Lower leg skin (tissue), 4 donors: ENCODE results near the gene RAD51AP2. TPM values are rescaled to one million over a fixed set of nuclear protein-coding genes. Genes with fewer than 3 reads are reported as not detected.
"Not testable (repeated sequence)": the region's sequence is repeated elsewhere in the genome, so short reads cannot be mapped to it uniquely, and the experiment has no call there.

Experiments used
- DNase-seq, 2 donors: peaks; one replicate each; pipeline ENCODE4 v3.0.0-alpha.2; 2019; ENCODE audit warnings: low spot score in 2 of 2
- H3K4me3 ChIP-seq: fragments of 200-600 bp; sonication (generic); 2 replicates; pipeline ENCODE4 v1.5.1; 2017; ENCODE audit warnings: mild to moderate bottlenecking, low read depth; ENCODE audit not compliant: poor library complexity, severe bottlenecking
- CTCF ChIP-seq, 3 donors: fragments of 450-650 bp; IDR thresholded peaks; one replicate each; pipeline ENCODE4 v1.5.1; 2016; ENCODE audit warnings: antibody characterized with exemption in 3 of 3, mild to moderate bottlenecking in 3 of 3, moderate library complexity in 2 of 3
- POLR2A ChIP-seq, 2 donors: fragments of 450-650 bp; IDR thresholded peaks; one replicate each; pipeline ENCODE4 v1.6.1; 2016 to 2017; ENCODE audit warnings: antibody characterized with exemption in 2 of 2, mild to moderate bottlenecking in 1 of 2, moderate library complexity in 1 of 2
- WGBS, 2 donors: methylation state at CpG; one replicate each; pipeline ENCODE4 v1.1.5; 2018; 5-methylcytosine and 5-hydroxymethylcytosine counted together
- intact Hi-C: fragments of 100-400 bp; cut with DNase I; formaldehyde crosslinking; loops from one replicate; pipeline ENCODE4 v1.15.0; 2023; ENCODE audit warnings: low total_unique reads
- total RNA-seq, 4 donors: library from RNA; depleted of rRNA; stranded (reverse); fragments of >200 nt; gene quantifications; one replicate each; pipeline ENCODE4 v1.1.0, GENCODE V29; 2016

The RAD51AP2 gene
- total RNA-seq, 4 donors from 2014 or later, result 0.15 to 0.30 (median 0.23) TPM; not detected in 1

GRCh38 chr2:17517481-17518211 lies 594 bp downstream of the RAD51AP2 start:
- peak overlapping the region; percentile 32 for H3K4me3 ChIP-seq
- DNase-seq, result no peak
- TF ChIP-seq POLR2A (IDR thresholded peaks at IDR 0.05) (no peak), CTCF (IDR thresholded peaks at IDR 0.05) (no peak)
- 34 to 35% methylated on average over 8 of the region's 8 CpGs for WGBS, 2 donors
- intact Hi-C loops, result no loop called here

GRCh38 chr2:17515652-17516051 lies 2.6 kb downstream of the RAD51AP2 start:
- H3K4me3 ChIP-seq, result no peak overlapping the region
- TF ChIP-seq POLR2A (IDR thresholded peaks at IDR 0.05) (no peak), CTCF (IDR thresholded peaks at IDR 0.05) (no peak)
- intact Hi-C loops, result no loop called here
- no peak for DNase-seq

DNA sequence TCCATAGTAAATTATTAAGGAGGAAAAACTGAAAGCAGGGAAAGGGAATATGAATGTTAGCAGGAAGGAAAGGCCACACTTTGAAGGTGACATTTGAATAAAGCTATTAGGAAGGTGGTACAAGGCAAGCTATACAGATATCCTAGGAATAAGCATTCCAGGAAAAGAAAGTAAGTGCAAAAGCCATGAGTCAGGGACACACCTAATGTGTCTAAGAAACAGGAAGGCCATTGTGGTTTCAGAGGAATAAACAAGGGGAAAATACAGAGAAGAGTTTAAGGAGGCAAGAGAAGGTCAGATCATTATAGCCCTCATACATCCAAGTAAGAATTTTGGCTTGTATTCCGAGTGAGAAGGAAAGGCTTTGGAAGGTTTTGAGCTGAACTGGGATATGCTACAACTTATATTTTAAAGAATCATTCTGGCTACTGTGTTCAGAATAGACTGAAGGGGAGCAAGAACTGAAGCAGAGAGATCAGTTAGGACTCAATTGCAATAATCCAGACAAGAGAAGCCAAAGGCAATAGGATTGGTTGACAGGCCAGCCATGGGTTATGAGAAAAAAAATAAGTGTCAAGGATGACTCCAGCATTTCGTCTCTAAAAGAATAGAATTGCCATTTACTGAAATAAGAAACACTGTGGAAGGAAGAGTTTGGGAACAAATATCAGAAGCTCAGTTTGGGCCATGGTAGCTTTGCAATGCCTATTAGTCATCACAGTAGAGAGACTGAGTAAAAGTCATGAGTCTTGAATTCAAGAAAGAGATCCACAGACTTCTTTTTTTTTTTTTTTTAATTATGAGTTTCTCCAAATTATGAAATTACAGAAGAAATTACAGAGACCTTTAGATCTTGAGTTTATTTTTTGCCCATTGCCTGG lies 11.3 kb downstream of the RAD51AP2 start:
- WGBS, 2 donors, result 80 to 83% methylated on average over 2 of the region's 2 CpGs
- TF ChIP-seq POLR2A (IDR thresholded peaks at IDR 0.05) (no peak), CTCF (IDR thresholded peaks at IDR 0.05) (no peak)
- intact Hi-C loops, result no loop called here
- no peak for DNase-seq
- H3K4me3 ChIP-seq, result no peak overlapping the region

DNA sequence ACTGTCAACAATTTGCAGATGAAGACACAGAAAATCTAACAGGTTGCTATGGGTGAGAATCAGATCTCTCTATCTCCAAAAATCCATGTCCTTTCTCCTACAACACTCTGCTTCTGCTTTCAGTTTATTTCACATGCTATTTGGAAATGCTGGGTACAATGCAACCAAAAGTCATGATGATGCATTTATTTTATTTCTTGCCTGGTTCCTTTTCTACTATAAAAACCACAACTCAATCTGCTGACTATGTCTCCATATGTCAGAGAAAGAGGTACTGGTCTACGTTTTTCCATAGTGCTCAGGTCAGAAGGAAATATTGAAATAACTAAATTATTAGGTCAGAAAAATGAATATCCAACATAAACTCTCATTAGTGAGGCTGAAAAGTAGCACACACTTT lies 20.5 kb downstream of the RAD51AP2 start:
- no peak for DNase-seq
- no peak for TF ChIP-seq CTCF (IDR thresholded peaks at IDR 0.05)
- no peak for TF ChIP-seq POLR2A (IDR thresholded peaks at IDR 0.05)
- WGBS, 2 donors, result 47 to 52% methylated on average over 1 of the region's 1 CpG
- H3K4me3 ChIP-seq, result no peak overlapping the region
- intact Hi-C loops, result no loop called here

DNA sequence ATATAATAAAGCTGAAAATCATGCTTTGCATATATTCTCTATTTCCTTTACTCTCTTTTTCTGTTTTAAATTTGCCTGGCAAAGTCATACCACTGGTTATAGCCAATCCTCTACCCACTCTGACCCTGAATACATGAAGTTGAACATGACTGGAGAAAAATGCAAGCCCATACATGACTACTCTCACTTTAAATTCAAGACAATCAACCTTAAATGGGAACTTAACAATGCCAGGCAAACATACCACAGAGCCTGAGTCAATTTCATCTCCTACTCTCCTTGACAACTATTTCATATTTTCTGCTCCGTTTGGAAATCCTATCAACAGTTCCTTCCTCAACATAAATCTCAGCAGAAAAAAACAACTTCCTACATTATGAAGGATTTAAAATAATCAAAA lies 22.6 kb downstream of the RAD51AP2 start:
- 17 to 18% methylated on average over 1 of the region's 1 CpG for WGBS, 2 donors
- no peak for DNase-seq
- TF ChIP-seq POLR2A (IDR thresholded peaks at IDR 0.05), result no peak
- TF ChIP-seq CTCF (IDR thresholded peaks at IDR 0.05), result no peak
- no peak overlapping the region for H3K4me3 ChIP-seq
- intact Hi-C loops, result no loop called here

DNA sequence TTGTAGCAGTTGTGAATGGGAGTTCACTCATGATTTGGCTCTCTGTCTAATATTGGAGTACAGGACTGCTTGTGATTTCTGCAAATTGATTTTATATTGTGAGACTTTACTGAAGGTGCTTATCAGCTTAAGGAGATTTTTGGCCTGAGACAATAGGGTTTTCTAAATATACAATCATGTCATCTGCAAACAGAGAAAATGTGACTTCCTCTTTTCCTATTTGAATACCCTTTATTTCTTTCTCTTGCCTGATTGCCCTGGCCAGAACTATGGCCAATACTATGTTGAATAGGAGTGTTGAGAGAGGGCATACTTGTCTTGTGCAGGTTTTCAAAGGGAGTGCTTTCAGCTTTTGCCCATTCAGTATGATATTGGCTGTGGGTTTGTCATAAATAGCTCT lies 28.1 kb downstream of the RAD51AP2 start:
- DNase-seq, intact Hi-C loops, H3K4me3 ChIP-seq: not testable (repeated sequence)

GRCh38 chr2:17488610-17489009 lies 29.6 kb downstream of the RAD51AP2 start:
- DNase-seq, H3K4me3 ChIP-seq, intact Hi-C loops: not testable (repeated sequence)
- WGBS, 2 donors, result 90 to 92% methylated on average over 4 of the region's 4 CpGs
